HG03135 (cell line): ENCODE results near the gene C3orf52.
A peak's percentile ranks its signal among the peaks of the same experiment; 100 is the strongest.

Experiments
- ATAC-seq: cut with Tn5 transposase; IDR thresholded peaks from one replicate; pipeline ENCODE4 v1.9.1; 2021; ENCODE audit warnings: mild to moderate bottlenecking, moderate library complexity; ENCODE audit not compliant: unreplicated experiment

C3orf52 gene

DNA sequence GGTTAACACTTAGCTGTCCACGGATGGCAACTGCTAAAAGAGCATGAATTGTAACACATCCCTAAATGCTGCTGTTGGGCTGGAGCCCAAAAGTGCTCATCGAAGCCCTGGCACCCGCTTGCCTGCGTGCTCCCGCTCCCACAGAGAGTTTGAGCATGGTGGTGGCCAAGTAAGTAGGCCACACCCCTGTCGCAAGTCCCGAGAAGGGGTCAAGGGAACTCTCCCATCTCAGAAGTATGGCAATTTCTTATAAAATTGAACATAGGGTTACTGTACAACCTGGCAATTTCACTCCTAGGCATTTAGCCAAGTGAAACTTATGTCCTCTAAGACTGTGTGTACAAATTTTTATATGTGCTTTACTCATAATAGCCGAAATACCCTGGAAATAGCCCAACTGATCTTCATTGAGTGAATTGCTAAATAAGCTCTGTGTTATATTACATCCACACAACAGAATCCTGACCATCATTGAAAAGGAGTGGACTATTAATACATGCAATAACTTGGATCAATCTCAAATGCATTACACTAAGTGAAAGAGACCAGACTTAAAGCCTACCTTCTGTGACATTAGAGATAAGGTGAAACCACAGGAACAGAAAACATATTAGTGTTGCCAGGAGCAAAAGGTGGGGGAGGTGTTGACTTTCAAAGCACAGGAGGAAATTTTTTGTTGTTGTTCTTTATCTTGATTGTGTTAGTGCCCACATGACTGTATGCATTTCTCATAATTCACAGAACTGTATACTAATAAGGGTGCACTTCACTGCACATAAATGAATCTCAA is 48.3 kb downstream of the C3orf52 start:
- ATAC-seq = no peak

DNA sequence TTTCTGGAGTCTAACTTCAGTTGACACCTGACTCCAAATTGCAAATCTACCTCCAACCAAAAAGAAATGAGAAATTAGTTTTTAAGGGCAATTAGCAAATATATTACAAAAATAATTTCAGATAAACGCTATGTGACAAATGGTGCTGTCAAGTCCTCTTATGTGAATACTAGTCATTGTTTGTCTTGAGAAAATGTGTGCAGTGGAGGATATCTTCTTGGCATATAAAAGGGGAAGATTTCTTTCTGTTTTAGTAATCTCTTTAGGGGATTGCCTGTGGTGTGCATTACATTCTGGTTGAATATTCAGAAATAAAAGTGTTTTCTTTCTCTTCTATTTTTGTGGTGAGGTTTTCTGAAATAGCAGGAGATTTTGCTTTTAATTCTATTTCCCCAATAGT is 49.9 kb downstream of the C3orf52 start:
- no peak for ATAC-seq

DNA sequence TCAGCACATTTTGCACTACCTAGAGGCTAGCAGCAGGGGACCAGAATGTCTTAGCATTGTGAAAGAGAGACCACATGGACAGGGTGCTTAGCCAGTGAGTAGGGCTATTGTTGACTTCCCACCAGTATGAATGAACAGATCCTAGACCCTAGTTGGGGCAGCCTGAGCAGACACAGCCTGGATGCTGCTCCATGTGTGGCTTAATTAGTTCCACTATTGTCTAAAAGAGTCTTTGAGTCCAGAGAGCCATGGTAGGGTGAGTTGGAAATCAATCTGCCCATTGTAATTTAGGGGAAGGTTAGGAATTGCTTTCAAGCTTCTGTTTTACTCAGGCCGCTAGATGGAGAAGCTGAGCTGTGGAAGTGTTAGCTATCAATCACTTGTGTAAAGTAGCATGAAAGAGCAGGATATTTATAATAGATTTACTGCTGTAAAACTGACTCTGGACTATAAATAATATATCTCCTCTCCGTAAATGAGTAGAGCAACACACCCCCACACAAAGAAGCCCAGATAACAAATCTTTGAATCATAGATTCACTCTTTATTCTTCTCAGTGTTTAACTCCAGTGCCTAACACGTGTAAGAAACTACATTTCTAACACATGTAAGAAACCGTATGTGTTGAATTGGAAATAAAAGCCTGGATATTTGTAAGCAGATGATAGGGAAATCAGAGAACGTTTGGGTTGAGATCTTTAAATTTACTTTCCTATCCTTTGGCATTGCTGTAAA is 50.9 kb downstream of the C3orf52 start:
- ATAC-seq = no peak

DNA sequence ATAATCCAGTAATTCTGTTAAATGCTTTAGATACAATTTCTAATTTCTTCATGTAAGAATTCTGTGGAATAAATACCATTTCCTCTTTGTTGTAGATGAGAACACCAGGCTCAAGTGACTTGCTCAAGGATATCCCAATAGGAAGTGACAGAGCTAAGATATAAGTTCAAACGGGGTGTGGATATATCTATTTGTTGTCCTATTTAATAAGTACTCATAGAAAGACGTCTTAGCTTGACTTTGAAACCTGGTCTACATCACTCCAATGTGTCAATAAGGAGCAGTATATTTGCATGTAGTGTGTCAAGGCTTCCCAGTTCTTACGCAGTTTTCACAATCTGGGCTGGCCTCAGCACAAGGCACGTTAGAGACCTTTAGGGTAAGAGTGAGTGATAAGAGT is 51.6 kb downstream of the C3orf52 start:
- no peak for ATAC-seq

DNA sequence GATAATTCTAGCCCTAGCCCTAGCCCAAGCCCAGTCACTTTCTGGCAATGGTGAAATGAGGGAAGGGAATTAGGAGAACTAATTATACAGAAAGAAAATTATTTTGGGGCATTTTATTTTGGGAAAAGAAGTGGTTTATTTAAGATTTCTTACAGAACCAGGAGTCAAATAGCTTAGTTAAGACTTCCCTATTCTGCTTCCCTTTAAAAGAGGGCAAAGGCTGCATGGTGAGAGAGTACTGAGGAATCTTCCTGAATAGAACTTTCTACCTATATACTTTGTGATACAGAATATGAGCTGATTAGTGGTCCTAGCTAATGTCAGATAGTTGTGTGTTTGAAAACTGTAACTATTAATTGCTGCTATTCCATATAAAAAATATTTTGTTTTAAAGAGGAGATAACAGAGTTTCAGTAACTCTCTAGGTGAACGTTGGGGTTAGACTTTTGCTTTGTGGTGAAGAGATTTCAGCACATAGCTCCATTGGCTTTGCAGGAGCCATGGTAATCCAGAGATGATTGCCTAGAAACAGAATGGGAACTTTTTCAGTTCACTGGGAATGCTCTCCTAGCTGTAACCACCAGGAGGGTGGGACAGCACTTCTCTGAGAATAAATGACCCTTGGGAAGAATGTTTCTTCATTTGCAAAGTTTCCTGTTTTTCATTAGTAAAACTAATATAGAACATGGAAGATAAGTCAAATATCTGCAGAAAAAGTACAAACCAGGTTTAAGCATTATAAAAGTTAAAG is 52.2 kb downstream of the C3orf52 start:
- ATAC-seq = no peak

DNA sequence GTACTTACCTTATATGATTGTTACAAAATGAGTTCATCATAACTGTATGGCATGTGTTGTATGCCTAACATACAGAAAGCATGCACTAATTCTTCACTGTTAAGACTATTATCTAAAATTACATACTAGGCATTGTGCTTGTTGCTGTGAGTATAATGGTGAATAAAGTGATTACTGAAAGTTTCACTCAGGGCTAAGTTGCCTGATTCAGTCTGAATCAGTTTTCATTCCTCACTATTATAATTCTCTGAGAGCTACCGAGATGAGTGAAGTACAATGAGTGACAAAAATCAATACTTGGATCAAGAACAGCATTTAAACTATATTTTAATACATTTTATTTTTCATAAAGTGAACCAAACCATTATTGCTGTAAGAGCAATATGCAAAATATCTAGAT is 54.4 kb downstream of the C3orf52 start:
- ATAC-seq = no peak

DNA sequence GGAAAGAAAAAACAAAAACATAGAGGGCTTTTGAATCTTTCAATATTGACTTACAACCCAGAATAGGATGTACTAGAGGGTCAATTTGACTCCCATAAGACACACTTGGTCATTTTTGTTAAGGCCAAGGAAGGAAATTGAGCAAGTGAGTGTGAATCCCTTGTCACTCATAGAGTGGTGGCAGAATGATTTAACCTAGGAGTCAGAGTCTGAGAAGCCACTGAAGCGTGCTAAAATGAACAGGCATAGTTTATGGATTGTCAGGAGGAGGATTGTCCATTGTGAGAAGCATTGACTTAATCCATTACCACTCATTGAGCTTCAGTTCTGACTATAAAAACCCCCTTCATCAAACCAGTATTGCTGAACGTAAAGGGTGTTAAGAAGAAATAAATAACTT is 55.1 kb downstream of the C3orf52 start:
- no peak for ATAC-seq

DNA sequence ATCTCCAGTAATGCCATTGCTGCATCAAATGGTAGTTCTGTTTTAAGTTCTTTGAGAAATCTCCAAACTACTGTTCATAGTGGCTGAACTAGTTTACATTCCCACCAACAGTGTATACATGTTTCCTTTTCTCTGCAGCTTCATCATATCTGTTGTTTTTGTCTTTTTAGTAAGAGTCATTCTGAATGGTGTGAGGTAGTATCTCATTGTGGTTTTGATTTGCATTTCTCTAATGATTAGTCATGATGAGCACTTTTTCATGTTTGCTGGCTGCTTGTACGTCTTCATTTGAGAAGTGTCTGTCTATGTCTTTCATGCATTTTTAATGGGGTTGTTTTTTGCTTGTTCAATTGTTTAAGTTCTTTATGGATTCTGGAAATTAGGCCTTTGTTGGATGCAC is 57.1 kb downstream of the C3orf52 start:
- no peak for ATAC-seq

DNA sequence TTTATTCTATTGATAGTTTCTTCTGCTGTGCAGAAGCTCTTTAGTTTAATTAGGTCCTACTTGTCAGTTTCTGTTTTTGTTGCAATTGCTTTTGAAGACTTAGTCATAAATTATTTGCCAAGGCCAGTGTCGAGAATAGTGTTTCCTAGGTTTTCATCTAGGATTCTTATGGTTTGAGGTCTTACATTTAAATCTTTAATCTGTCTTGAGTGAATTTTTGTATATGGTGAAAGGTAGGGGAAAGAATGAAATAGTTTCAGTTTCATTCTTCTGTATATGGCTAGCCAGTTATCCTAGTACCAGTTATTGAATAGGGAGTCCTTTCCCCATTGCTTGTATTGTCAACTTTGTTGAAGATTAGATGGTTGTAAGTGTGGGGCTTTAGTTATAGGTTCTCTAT is 57.5 kb downstream of the C3orf52 start:
- no peak for ATAC-seq

DNA sequence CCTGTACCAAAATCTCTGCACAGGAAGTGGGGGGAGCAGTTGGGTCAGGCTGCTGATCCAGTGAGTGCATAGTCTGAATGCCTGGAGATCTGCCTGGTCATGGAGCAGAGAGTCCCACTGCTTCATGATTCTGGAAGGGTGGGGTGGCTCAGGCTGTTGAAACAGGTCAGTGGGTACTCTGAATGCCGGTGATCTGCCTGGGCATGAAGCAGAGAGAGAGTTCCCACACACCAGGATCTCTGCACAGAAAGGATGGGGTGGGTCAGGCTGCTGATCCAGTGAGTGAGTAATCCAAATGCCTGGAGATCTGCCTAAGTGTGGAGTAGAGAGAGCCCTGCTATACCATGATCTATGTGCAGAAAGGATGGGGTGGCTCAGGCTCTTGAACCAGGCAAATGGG is 62.9 kb downstream of the C3orf52 start:
- ATAC-seq = no peak

DNA sequence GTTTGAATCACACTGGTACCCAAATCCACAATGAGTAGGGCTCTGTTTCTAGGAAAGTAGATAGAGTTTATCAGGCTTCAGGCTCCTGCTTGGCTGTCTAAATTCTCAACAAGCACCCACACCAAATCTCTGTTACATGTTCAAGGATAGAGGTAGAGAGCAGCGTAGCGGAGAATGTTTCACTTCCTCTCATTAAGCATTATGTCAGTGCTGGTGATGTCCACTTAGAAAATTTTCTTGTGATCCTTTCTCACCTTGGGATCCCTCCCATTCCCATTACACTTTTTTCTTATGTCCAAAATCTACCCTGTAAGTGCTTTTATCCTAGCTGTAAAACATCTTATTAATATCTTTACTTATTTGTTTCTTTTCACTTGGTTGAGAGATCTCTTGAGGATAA is 81.6 kb downstream of the C3orf52 start:
- peak; percentile 69 for ATAC-seq
